Spleen (tissue), 7 donors: ENCODE measurements around the gene ADAM19.

Experiments
- CTCF ChIP-seq, 11 experiments: fragments of 200-600 bp in 7 of 11; fragments of 450-650 bp in 4 of 11; sonication (generic) in 4 of 11; IDR thresholded peaks in 8 of 11; conservative IDR thresholded peaks in 3 of 11; 1 replicate in 7 of 11; 2 replicates in 4 of 11; pipeline versions ENCODE4 v1.4.0 to v1.8.0; 2016 to 2021; ENCODE audit warnings: antibody characterized with exemption in 11 of 11, inconsistent platforms in 4 of 11, mild to moderate bottlenecking in 1 of 11
- POLR2A ChIP-seq, 3 donors: fragments of 450-650 bp; IDR thresholded peaks; one replicate each; pipeline ENCODE4 v1.5.1; 2017; ENCODE audit warnings: antibody characterized with exemption in 3 of 3, mild to moderate bottlenecking in 1 of 3
- POLR2AphosphoS5 ChIP-seq, 3 donors: sonication (generic); formaldehyde crosslinking; IDR thresholded peaks; one replicate each; pipeline ENCODE4 v1.5.1; 2017; ENCODE audit warnings: antibody characterized with exemption in 3 of 3
- donor health status: DM: no; HTN: no; CAD: no; lungs with moderate emphysema.
- donor health status: DM: no; HTN: no; CAD: no.
- donor health status: DM: no; HTN: no; CAD: no.

GRCh38 chr5:157578079-157578780, 2.7 kb upstream of the ADAM19 start:
- TF ChIP-seq POLR2A (IDR thresholded peaks at IDR 0.05): no peak
- no peak for TF ChIP-seq POLR2AphosphoS5 (IDR thresholded peaks at IDR 0.05)
- no peak for TF ChIP-seq CTCF (IDR thresholded peaks at IDR 0.05 in 8 of 11, conservative IDR thresholded peaks at IDR 0.05 in 3 of 11)
